Psoas muscle (tissue), 8 donors: ENCODE measurements around the gene SMYD3. TPM values are rescaled to one million over a fixed set of nuclear protein-coding genes. Genes with fewer than 3 reads are reported as not detected.

Experiments
- ATAC-seq, 4 donors: fragments of 200-7000 bp; cut with Tn5 transposase; one replicate each; pipeline ENCODE4 v1.9.1; 2020; ENCODE audit warnings: moderate library complexity in 3 of 4, mild to moderate bottlenecking in 2 of 4
- DNase-seq, 2 donors: peaks; one replicate each; pipeline ENCODE4 v3.0.0-alpha.2; 2020
- H3K27ac ChIP-seq: fragments of 200-600 bp; one replicate; pipeline ENCODE4 v1.8.0; 2022
- H3K27me3 ChIP-seq, 3 donors: fragments of 200-600 bp in 1 of 3; one replicate each; pipeline versions ENCODE4 v1.6.1 to v1.8.0; 2013 to 2022; ENCODE audit warnings: low read length in 2 of 3, mild to moderate bottlenecking in 2 of 3, moderate library complexity in 1 of 3; ENCODE audit not compliant: insufficient read depth in 3 of 3
- H3K36me3 ChIP-seq, 2 donors: fragments of 200-600 bp in 1 of 2; one replicate each; pipeline versions ENCODE4 v1.6.1 to v1.8.0; 2013 to 2022; ENCODE audit warnings: low read depth in 1 of 2, mild to moderate bottlenecking in 1 of 2, moderate library complexity in 1 of 2; ENCODE audit not compliant: insufficient read depth in 1 of 2
- H3K4me1 ChIP-seq: fragments of 200-600 bp; one replicate; pipeline ENCODE4 v1.8.0; 2022
- H3K4me3 ChIP-seq: fragments of 200-600 bp; one replicate; pipeline ENCODE4 v1.8.0; 2022; ENCODE audit warnings: mild to moderate bottlenecking
- H3K9me3 ChIP-seq: fragments of 200-600 bp; one replicate; pipeline ENCODE4 v1.8.0; 2022
- WGBS, 3 donors: extraction: QIAGEN DNeasy Blood & Tissue Kit; methylation state at CpG; one replicate each; pipeline versions ENCODE4 v1.1.6 to v1.1.7; 2013; 5-methylcytosine and 5-hydroxymethylcytosine counted together
- intact Hi-C, 2 donors: fragments of 100-400 bp; cut with DNase I; formaldehyde crosslinking; loops; one replicate each; pipeline versions ENCODE4 v1.11.0 to v1.14.2; 2022
- polyA plus RNA-seq, 3 donors: library from polyadenylated mRNA; stranded (reverse); fragments of 200-250 nt; gene quantifications; one replicate each; pipeline ENCODE4 v1.2.3, GENCODE V29; 2013
- total RNA-seq, 4 donors: library from RNA; stranded (reverse); fragmentation: NEBNext Ultra II Directional in 2 of 4; extraction: Animal tissue kit (Norgen Biotek cat#: 25700) in 2 of 4; gene quantifications; one replicate each; pipeline versions ENCODE4 v1.2.1 to v1.2.4, GENCODE V29; 2021 to 2023
- TF ChIP-seq, protein P1 (sequence below): fragments of 200-600 bp; IDR thresholded peaks from one replicate; pipeline ENCODE4 v1.8.0; 2022; ENCODE audit warnings: antibody characterized with exemption
- donor health status: healthy with polysubstance abuse.
- donor health status: DM: no; HTN: no; CAD: no; lungs with moderate emphysema.
- donor health status: Bipolar disorder and iron deficiency.
- donor health status: healthy.
- donor health status: DM: yes; HTN: yes; CAD: no.
- donor health status: DM: no; HTN: no; CAD: no.
- donor health status: DM: no; HTN: no; CAD: no.
- donor health status: DM: yes; HTN: yes; CAD: no.

Gene SMYD3
- total and polyA plus RNA-seq, 7 donors: 2.9 to 6.4 (median 4.9) TPM

DNA sequence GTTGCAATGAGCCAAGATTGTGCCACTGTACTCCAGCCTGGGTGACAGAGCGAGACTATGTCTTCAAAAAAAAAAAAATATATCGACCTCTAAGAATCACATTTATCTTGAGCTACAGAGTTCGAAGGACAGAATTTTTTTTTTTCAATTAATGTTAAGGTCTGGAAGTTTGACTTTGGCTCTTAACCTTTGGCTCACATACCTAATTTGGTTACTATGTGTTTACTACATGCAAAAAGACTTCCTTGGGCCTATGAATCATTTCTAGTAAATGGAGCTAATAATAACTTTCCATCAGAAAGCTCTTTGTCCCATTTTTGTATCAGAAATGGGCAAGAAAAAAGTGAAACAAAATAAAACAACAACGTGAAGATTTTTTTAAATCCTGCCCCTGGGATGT lies 351.2 kb downstream of the SMYD3 start:
- Histone ChIP-seq H3K36me3 (no peaks in the 10 kb centered on the region), H3K4me1 (no peaks in the 10 kb centered on the region), H3K27me3 (no peaks in the 10 kb centered on the region), H3K4me3 (no peak overlapping the region), H3K9me3 (no peaks in the 10 kb centered on the region), H3K27ac (no peak overlapping the region)
- no peak for DNase-seq
- ATAC-seq: no peak
- TF ChIP-seq, protein P1, sequence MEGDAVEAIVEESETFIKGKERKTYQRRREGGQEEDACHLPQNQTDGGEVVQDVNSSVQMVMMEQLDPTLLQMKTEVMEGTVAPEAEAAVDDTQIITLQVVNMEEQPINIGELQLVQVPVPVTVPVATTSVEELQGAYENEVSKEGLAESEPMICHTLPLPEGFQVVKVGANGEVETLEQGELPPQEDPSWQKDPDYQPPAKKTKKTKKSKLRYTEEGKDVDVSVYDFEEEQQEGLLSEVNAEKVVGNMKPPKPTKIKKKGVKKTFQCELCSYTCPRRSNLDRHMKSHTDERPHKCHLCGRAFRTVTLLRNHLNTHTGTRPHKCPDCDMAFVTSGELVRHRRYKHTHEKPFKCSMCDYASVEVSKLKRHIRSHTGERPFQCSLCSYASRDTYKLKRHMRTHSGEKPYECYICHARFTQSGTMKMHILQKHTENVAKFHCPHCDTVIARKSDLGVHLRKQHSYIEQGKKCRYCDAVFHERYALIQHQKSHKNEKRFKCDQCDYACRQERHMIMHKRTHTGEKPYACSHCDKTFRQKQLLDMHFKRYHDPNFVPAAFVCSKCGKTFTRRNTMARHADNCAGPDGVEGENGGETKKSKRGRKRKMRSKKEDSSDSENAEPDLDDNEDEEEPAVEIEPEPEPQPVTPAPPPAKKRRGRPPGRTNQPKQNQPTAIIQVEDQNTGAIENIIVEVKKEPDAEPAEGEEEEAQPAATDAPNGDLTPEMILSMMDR: no peak
- WGBS, 3 donors: 71 to 87% (median 78%) methylated on average over 4 of the region's 4 CpGs
- intact Hi-C loops: no loop called here

DNA sequence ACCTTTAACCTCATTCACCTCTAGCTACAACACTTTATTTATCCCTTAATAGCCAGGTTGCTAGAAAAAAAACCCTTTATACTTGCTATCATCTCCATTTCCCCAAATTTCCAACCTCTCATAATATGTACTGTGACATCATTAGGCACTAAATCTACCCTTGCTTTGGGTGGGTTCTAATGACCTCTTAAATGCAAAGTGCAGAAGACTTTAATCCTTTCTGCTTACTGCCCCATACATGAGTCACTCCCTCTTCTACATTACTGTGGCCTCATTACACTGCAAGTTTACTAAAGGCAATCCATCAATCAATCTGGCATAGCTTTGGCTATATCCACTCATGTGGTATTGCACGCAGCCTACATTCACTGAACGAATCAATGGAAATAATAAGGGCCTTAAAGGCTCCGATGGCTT lies 353.3 kb downstream of the SMYD3 start:
- DNase-seq (no peak), ATAC-seq (no peak)
- H3K9me3 ChIP-seq: no peaks in the 10 kb centered on the region
- no peaks in the 10 kb centered on the region for H3K27me3 ChIP-seq
- no peaks in the 10 kb centered on the region for H3K36me3 ChIP-seq
- TF ChIP-seq, protein P1: no peak
- WGBS, 3 donors: 91 to 95% (median 94%) methylated on average over 3 of the region's 3 CpGs
- intact Hi-C loops: no loop called here
- H3K4me1 ChIP-seq: no peaks in the 10 kb centered on the region
- no peak overlapping the region for H3K4me3 ChIP-seq
- no peak overlapping the region for H3K27ac ChIP-seq

DNA sequence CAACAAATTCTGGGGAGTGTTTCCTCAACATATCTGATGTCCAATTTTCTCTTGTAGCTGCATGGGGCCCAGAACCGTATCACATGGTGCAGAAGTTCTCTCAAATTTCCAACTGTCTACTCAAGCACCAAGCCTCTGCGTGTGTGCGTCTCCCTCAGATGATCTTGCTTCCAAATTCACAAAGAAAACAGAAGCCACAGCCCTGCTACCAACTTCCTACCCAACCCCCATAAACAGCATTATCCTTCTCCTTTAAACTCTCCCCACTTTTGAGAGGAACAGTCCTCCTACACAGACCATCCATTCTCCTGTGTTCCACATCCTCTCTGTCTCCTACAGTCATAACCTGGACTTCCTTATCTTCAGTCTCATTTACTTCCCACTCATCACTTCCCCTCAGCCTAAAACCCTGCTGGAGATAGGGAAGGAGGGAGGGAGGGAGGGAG lies 354.1 kb downstream of the SMYD3 start:
- WGBS, 3 donors: 84 to 85% (median 84%) methylated on average over 3 of the region's 3 CpGs
- no peak for ATAC-seq

DNA sequence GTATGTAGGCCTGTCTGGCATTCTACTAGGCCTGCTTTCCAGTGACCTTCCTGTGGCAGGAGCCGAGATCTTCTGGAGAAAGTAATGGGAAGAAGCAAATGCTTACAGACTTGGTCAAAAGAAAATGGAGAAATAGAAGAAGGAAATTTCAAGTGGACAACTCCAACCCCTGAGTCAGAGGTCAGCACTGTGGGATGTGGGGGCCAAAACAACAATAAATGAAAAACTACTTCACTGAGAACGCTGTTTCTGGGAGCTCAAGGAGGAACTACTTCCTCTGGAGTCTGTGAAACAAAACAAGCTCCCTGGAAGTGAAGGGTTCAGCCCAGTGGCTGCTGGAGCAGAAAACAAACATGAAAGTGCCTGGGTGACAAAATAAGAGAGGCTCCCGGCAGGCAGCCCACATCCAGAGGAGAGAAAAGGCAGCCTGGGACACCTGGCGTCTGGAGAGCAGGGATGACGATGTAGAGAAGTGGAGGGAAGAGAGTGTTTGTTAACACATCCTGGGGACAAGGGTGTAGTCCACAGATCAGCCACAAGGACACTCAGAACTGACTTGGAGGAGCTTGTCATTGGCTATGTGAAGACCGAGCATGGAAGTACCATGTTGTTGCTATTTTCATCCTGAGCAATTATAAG lies 355.2 kb downstream of the SMYD3 start:
- Histone ChIP-seq H3K4me1 (no peaks in the 10 kb centered on the region), H3K36me3 (no peaks in the 10 kb centered on the region), H3K9me3 (no peaks in the 10 kb centered on the region), H3K27ac (no peak overlapping the region), H3K4me3 (no peak overlapping the region), H3K27me3 (no peaks in the 10 kb centered on the region)
- no peak for ATAC-seq
- no peak for DNase-seq
- TF ChIP-seq, protein P1: no peak
- intact Hi-C loops: no loop called here
- 64 to 67% (median 64%) methylated on average over 6 of the region's 6 CpGs for WGBS, 3 donors

More for the DNA sequence above, 354.1 kb downstream of the SMYD3 start:
- no peaks in the 10 kb centered on the region for H3K4me1 ChIP-seq
- no peaks in the 10 kb centered on the region for H3K27me3 ChIP-seq
- H3K36me3 ChIP-seq: no peaks in the 10 kb centered on the region
- no peaks in the 10 kb centered on the region for H3K9me3 ChIP-seq
- H3K4me3 ChIP-seq: no peak overlapping the region
- intact Hi-C loops: no loop called here
- H3K27ac ChIP-seq: no peak overlapping the region
- DNase-seq: no peak
- TF ChIP-seq, protein P1: no peak

DNA sequence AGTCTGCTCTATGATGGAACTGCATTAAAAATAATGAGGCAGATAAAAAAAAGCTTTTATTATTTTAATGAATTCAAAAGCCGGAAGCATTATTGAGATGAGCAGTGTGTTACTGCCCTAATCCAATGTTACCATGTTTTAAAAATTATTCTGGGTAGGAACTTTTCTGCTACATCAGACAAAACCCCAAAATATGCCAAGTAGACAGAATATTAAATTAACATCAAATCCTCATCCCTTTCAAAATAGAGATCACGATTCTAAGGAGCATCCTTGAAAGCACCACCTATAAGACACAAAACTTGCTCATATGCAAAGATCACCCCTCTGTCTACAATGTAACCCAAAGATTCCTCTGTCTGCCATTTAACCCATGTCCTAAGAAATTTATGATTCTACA lies 357.5 kb downstream of the SMYD3 start:
- H3K4me1 ChIP-seq: no peaks in the 10 kb centered on the region
- 94 to 98% (median 97%) methylated on average over 2 of the region's 2 CpGs for WGBS, 3 donors
- TF ChIP-seq, protein P1: no peak
- ATAC-seq (no peak), DNase-seq (no peak)
- no peak overlapping the region for H3K4me3 ChIP-seq
- H3K36me3 ChIP-seq: no peaks in the 10 kb centered on the region
- intact Hi-C loops: no loop called here
- no peaks in the 10 kb centered on the region for H3K27me3 ChIP-seq
- no peaks in the 10 kb centered on the region for H3K9me3 ChIP-seq
- H3K27ac ChIP-seq: no peak overlapping the region
